Stimulated activated CD4-positive, alpha-beta T cell treated with anti-CD3 and anti-CD28 coated beads, Interleukin-4, amount 100 ng/mL, for 48 hours (primary cell): ENCODE data around the gene ITSN1.

Source experiments
- DNase-seq, 2 donors: peaks; one replicate each; pipeline ENCODE4 v3.0.0-alpha.2; 2020; ENCODE audit warnings: low read depth in 2 of 2

The ITSN1 gene

GRCh38 chr21:33680870-33681269 lies 38.6 kb downstream of the ITSN1 start:
- no peak for DNase-seq

- no peak for DNase-seq
Measured at GRCh38 chr21:33682992-33683627, 40.8 kb downstream of the ITSN1 start.

- no peak for DNase-seq
Measured at GRCh38 chr21:33684068-33684467, 41.8 kb downstream of the ITSN1 start.

GRCh38 chr21:33684923-33685560 lies 42.7 kb downstream of the ITSN1 start:
- no peak for DNase-seq

- DNase-seq, result no peak
Measured at GRCh38 chr21:33685613-33686197, 43.4 kb downstream of the ITSN1 start.

GRCh38 chr21:33686386-33686785 lies 44.1 kb downstream of the ITSN1 start:
- no peak for DNase-seq

GRCh38 chr21:33687634-33688033 lies 45.3 kb downstream of the ITSN1 start:
- no peak for DNase-seq

- DNase-seq, result no peak
Measured at GRCh38 chr21:33688353-33688752, 46.1 kb downstream of the ITSN1 start.

- DNase-seq, result no peak
Measured at GRCh38 chr21:33690874-33691273, 48.6 kb downstream of the ITSN1 start.

- DNase-seq, result no peak
Measured at GRCh38 chr21:33691945-33692603, 49.8 kb downstream of the ITSN1 start.

- DNase-seq, result no peak
Measured at GRCh38 chr21:33695813-33696212, 53.5 kb downstream of the ITSN1 start.

- no peak for DNase-seq
Measured at GRCh38 chr21:33696465-33696864, 54.2 kb downstream of the ITSN1 start.

- no peak for DNase-seq
Measured at GRCh38 chr21:33698087-33698860, 56.0 kb downstream of the ITSN1 start.

- no peak for DNase-seq
Measured at GRCh38 chr21:33699277-33699676, 57.0 kb downstream of the ITSN1 start.

GRCh38 chr21:33700491-33700890 lies 58.2 kb downstream of the ITSN1 start:
- DNase-seq, result no peak

- DNase-seq, result no peak
Measured at GRCh38 chr21:33703750-33704606, 61.7 kb downstream of the ITSN1 start.

GRCh38 chr21:33707846-33708245 lies 65.5 kb downstream of the ITSN1 start:
- DNase-seq, result no peak

- DNase-seq, result no peak
Measured at GRCh38 chr21:33708874-33709273, 66.6 kb downstream of the ITSN1 start.

GRCh38 chr21:33712022-33712803 lies 69.9 kb downstream of the ITSN1 start:
- no peak for DNase-seq

- DNase-seq, result no peak
Measured at GRCh38 chr21:33721081-33721480, 78.8 kb downstream of the ITSN1 start.
